GM12874 (cell line): ENCODE data around the gene MARS1.

Experiments
- CTCF ChIP-seq: IDR thresholded peaks from 2 replicates; pipeline ENCODE4 v1.5.1; 2011; ENCODE audit warnings: low read depth, mild to moderate bottlenecking, control low read depth, low read length, moderate library complexity; ENCODE audit not compliant: insufficient read depth

MARS1 gene

GRCh38 chr12:57481671-57482070, 6.2 kb upstream of the MARS1 start:
- no peak for TF ChIP-seq CTCF

GRCh38 chr12:57483466-57483865, 4.4 kb upstream of the MARS1 start:
- TF ChIP-seq CTCF, result no peak

GRCh38 chr12:57485695-57486094, 2.2 kb upstream of the MARS1 start:
- no peak for TF ChIP-seq CTCF

- no peak for TF ChIP-seq CTCF
Measured at GRCh38 chr12:57487055-57487596, 742 bp upstream of the MARS1 start.

GRCh38 chr12:57488402-57489156, 711 bp downstream of the MARS1 start:
- no peak for TF ChIP-seq CTCF

GRCh38 chr12:57489157-57489641, 1.3 kb downstream of the MARS1 start:
- no peak for TF ChIP-seq CTCF

- TF ChIP-seq CTCF, result no peak
Measured at GRCh38 chr12:57490126-57490525, 2.3 kb downstream of the MARS1 start.
